ENCODE measurements around the gene TICRR. TPM values are rescaled to one million over a fixed set of nuclear protein-coding genes. Genes with fewer than 3 reads are reported as not detected.

TICRR gene
- total RNA-seq, 1 experiment from 2014 or later: 20.5 TPM

- H3K4me3 ChIP-seq (ENCODE audit: low read depth in 2 of 2, low read length in 2 of 2): no peak overlapping the region
- no TSS peak for BruUV-seq (replicated peaks)
- intact Hi-C loops (cut with micrococcal nuclease; ENCODE audit: unreplicated experiment) (no loop called here), in situ Hi-C loops (cut with HindIII; ENCODE audit: low pct_unique_long_range_greater_than_20kb, low sequenced_read_pairs) (no loop called here)
- H3K27ac ChIP-seq (ENCODE audit: low read length): no peak overlapping the region
- peaks cover 3% of the 10 kb centered on the region for H3K4me1 ChIP-seq (ENCODE audit: control insufficient read depth, insufficient read depth, low read length)
- no peaks in the 10 kb centered on the region for H3K9me3 ChIP-seq (ENCODE audit: control insufficient read depth, insufficient read depth, low read depth, low read length)
- no peaks in the 10 kb centered on the region for H3K36me3 ChIP-seq (ENCODE audit: control insufficient read depth, insufficient read depth, low read length)
- TF ChIP-seq REST (IDR thresholded peaks at IDR 0.05; ENCODE audit: insufficient read depth in 1 of 2, low read depth in 2 of 2, low read length in 1 of 2): no peak
- TF ChIP-seq TCF7L2 (IDR thresholded peaks at IDR 0.05; ENCODE audit: low read depth, low read length): no peak
- TF ChIP-seq POLR2AphosphoS5 (IDR thresholded peaks at IDR 0.05; ENCODE audit: low read depth, low read length): no peak
- TF ChIP-seq SIN3A (IDR thresholded peaks at IDR 0.05; ENCODE audit: borderline replicate concordance, insufficient read depth, low read depth, low read length): no peak
- no peak for TF ChIP-seq CTCF (IDR thresholded peaks at IDR 0.05)
- POLR2A ChIA-PET: no interaction called here
- CTCF ChIA-PET: no interaction called here
- DNase-seq (ENCODE audit: low read depth, low spot score) (no peak), ATAC-seq (no peak; the same call in 1 of the 2 replicates)
- H3K27me3 ChIP-seq (ENCODE audit: control insufficient read depth, insufficient read depth, low read length): no peaks in the 10 kb centered on the region
These were observed 21.0 kb upstream of the TICRR start for GRCh38 chr15:89554247-89554646.

GRCh38 chr15:89555768-89556167 lies 19.5 kb upstream of the TICRR start:
- no peak for TF ChIP-seq TCF7L2 (IDR thresholded peaks at IDR 0.05; ENCODE audit: low read depth, low read length)
- TF ChIP-seq REST (IDR thresholded peaks at IDR 0.05; ENCODE audit: insufficient read depth in 1 of 2, low read depth in 2 of 2, low read length in 1 of 2): no peak
- no peak for TF ChIP-seq SIN3A (IDR thresholded peaks at IDR 0.05; ENCODE audit: borderline replicate concordance, insufficient read depth, low read depth, low read length)
- TF ChIP-seq POLR2AphosphoS5 (IDR thresholded peaks at IDR 0.05; ENCODE audit: low read depth, low read length): no peak
- TF ChIP-seq CTCF (IDR thresholded peaks at IDR 0.05): no peak
- in situ Hi-C loops (cut with HindIII; ENCODE audit: low pct_unique_long_range_greater_than_20kb, low sequenced_read_pairs): no loop called here
- CTCF ChIA-PET: no interaction called here

More at GRCh38 chr15:89555768-89556167, 19.5 kb upstream of the TICRR start:
- Histone ChIP-seq H3K4me3 (ENCODE audit: low read depth in 2 of 2, low read length in 2 of 2) (no peak overlapping the region), H3K27ac (ENCODE audit: low read length) (no peak overlapping the region), H3K36me3 (ENCODE audit: control insufficient read depth, insufficient read depth, low read length) (no peaks in the 10 kb centered on the region), H3K4me1 (ENCODE audit: control insufficient read depth, insufficient read depth, low read length) (peaks cover 3% of the 10 kb centered on the region), H3K27me3 (ENCODE audit: control insufficient read depth, insufficient read depth, low read length) (no peaks in the 10 kb centered on the region), H3K9me3 (ENCODE audit: control insufficient read depth, insufficient read depth, low read depth, low read length) (no peaks in the 10 kb centered on the region)
- peak; percentile 15; the same call in 1 of the 2 replicates for ATAC-seq
- DNase-seq (ENCODE audit: low read depth, low spot score): no peak
- no TSS peak for BruUV-seq (replicated peaks)
- intact Hi-C loops (cut with micrococcal nuclease; ENCODE audit: unreplicated experiment): loop anchor here (5.0 kb wide), 2 partner anchors 63 to 113 kb away; no protein-coding TSS in a partner anchor
- POLR2A ChIA-PET: no interaction called here
